ENCODE measurements around the gene AP3S1. TPM values are rescaled to one million over a fixed set of nuclear protein-coding genes. Genes with fewer than 3 reads are reported as not detected.

Gene AP3S1
- total and polyA plus RNA-seq, 8 donors = 6.4 to 107 (median 57.3) TPM

- DNase-seq = no peak
- Histone ChIP-seq H3K4me3 (no peak overlapping the region), H3K27ac (no peak overlapping the region), H3K4me1 (no peaks in the 10 kb centered on the region), H3K9me3 (no peaks in the 10 kb centered on the region), H3K27me3 (peaks cover 0 to 18% (median 0%) of the 10 kb centered on the region in 3 donors), H3K36me3 (no peaks in the 10 kb centered on the region)
- 31 to 88% (median 52%) methylated on average over 4 of the region's 4 CpGs for WGBS, 5 donors
- intact Hi-C loops (cut with DNase I; ENCODE audit: low total_unique reads) = no loop called here
- TF ChIP-seq CTCF (IDR thresholded peaks at IDR 0.05) (no peak), POLR2A (IDR thresholded peaks at IDR 0.05) (no peak), EP300 (IDR thresholded peaks at IDR 0.05) (no peak), POLR2AphosphoS5 (IDR thresholded peaks at IDR 0.05) (no peak)
These were observed 110.9 kb downstream of the AP3S1 start for GRCh38 chr5:115952588-115952987.

GRCh38 chr5:115954144-115954543 lies 112.4 kb downstream of the AP3S1 start:
- H3K27me3 ChIP-seq = peaks cover 0 to 34% (median 8%) of the 10 kb centered on the region in 3 donors
- H3K27ac ChIP-seq = no peak overlapping the region
- no peaks in the 10 kb centered on the region for H3K4me1 ChIP-seq
- H3K36me3 ChIP-seq = no peaks in the 10 kb centered on the region
- H3K4me3 ChIP-seq = no peak overlapping the region
- DNase-seq = no peak
- intact Hi-C loops (cut with DNase I; ENCODE audit: low total_unique reads) = no loop called here
- no peak for TF ChIP-seq POLR2AphosphoS5 (IDR thresholded peaks at IDR 0.05)
- TF ChIP-seq EP300 (IDR thresholded peaks at IDR 0.05) = no peak
- TF ChIP-seq CTCF (IDR thresholded peaks at IDR 0.05) = no peak
- no peak for TF ChIP-seq POLR2A (IDR thresholded peaks at IDR 0.05)
- H3K9me3 ChIP-seq = no peaks in the 10 kb centered on the region

GRCh38 chr5:115956957-115957356 lies 115.2 kb downstream of the AP3S1 start:
- TF ChIP-seq POLR2A (IDR thresholded peaks at IDR 0.05) = no peak
- no peak for TF ChIP-seq EP300 (IDR thresholded peaks at IDR 0.05)
- TF ChIP-seq CTCF (IDR thresholded peaks at IDR 0.05) = no peak
- no peak for TF ChIP-seq POLR2AphosphoS5 (IDR thresholded peaks at IDR 0.05)
- 75 to 88% (median 76%) methylated on average over 6 of the region's 6 CpGs for WGBS, 5 donors
- H3K27ac ChIP-seq = no peak overlapping the region
- H3K9me3 ChIP-seq = no peaks in the 10 kb centered on the region
- peaks cover 7 to 9% (median 8%) of the 10 kb centered on the region in 4 donors for H3K4me1 ChIP-seq
- intact Hi-C loops (cut with DNase I; ENCODE audit: low total_unique reads) = no loop called here
- no peak for DNase-seq
- peaks cover 0 to 59% (median 19%) of the 10 kb centered on the region in 3 donors for H3K27me3 ChIP-seq
- no peak overlapping the region for H3K4me3 ChIP-seq
- H3K36me3 ChIP-seq = no peaks in the 10 kb centered on the region

- peak in 1 of 2 donors; percentile 30 for DNase-seq
- Histone ChIP-seq H3K4me3 (peak overlapping the region in 3 of 4 donors; percentile 42 to 56 (median 43)), H3K9me3 (no peaks in the 10 kb centered on the region), H3K27ac (no peak overlapping the region), H3K36me3 (no peaks in the 10 kb centered on the region), H3K4me1 (peaks cover 19 to 25% (median 22%) of the 10 kb centered on the region in 4 donors), H3K27me3 (peaks cover 9 to 82% (median 39%) of the 10 kb centered on the region in 3 donors)
- TF ChIP-seq POLR2A (IDR thresholded peaks at IDR 0.05) (no peak), POLR2AphosphoS5 (IDR thresholded peaks at IDR 0.05) (no peak), CTCF (IDR thresholded peaks at IDR 0.05) (no peak), EP300 (IDR thresholded peaks at IDR 0.05) (no peak)
- intact Hi-C loops (cut with DNase I; ENCODE audit: low total_unique reads) = no loop called here
- 4 to 10% (median 8%) methylated on average over 32 to 42 of the region's 42 CpGs for WGBS, 5 donors
These were observed 119.9 kb downstream of the AP3S1 start for GRCh38 chr5:115961381-115962238.

All from stomach (tissue), 9 donors.